ENCODE data around the gene KRTAP4-8.

DNA sequence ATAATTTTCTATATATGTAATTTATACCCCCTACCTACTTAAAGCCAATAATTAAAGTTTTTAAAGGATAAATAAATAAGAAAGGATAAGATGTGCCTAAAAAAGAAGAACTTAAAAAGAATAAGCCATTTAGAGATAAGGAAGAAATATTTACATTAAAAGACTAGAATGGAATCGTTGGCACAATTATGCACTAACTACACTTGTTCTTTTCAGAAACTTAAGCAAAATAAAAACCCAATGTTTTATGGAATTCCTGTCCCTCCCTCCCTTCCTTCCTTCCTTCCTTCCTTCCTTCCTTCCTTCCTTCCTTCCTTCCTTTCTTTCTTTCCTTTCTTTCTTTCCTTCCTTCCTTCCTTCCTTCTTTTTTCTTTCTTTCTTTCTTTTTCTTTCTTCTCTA lies 46.9 kb upstream of the KRTAP4-8 start:
- TF ChIP-seq, protein P1, sequence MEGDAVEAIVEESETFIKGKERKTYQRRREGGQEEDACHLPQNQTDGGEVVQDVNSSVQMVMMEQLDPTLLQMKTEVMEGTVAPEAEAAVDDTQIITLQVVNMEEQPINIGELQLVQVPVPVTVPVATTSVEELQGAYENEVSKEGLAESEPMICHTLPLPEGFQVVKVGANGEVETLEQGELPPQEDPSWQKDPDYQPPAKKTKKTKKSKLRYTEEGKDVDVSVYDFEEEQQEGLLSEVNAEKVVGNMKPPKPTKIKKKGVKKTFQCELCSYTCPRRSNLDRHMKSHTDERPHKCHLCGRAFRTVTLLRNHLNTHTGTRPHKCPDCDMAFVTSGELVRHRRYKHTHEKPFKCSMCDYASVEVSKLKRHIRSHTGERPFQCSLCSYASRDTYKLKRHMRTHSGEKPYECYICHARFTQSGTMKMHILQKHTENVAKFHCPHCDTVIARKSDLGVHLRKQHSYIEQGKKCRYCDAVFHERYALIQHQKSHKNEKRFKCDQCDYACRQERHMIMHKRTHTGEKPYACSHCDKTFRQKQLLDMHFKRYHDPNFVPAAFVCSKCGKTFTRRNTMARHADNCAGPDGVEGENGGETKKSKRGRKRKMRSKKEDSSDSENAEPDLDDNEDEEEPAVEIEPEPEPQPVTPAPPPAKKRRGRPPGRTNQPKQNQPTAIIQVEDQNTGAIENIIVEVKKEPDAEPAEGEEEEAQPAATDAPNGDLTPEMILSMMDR (IDR thresholded peaks at IDR 0.05; ENCODE audit: poor library complexity): no peak
- no peak for TF ChIP-seq EZH2 (IDR thresholded peaks at IDR 0.05; ENCODE audit: borderline replicate concordance)
- TF ChIP-seq EZH2phosphoT487 (IDR thresholded peaks at IDR 0.05; ENCODE audit: low read depth, severe bottlenecking, unreplicated experiment): no peak
